GM19467 (cell line): ENCODE data around the gene TFDP2.
"Not testable (repeated sequence)": the region's sequence is repeated elsewhere in the genome, so short reads cannot be mapped to it uniquely, and the experiment has no call there.

Experiments
- ATAC-seq: cut with Tn5 transposase; IDR thresholded peaks from one replicate; pipeline ENCODE4 v1.9.1; 2021; ENCODE audit warnings: mild to moderate bottlenecking, moderate library complexity; ENCODE audit not compliant: unreplicated experiment

Gene TFDP2

GRCh38 chr3:141930801-141931200, 218.5 kb downstream of the TFDP2 start:
- no peak for ATAC-seq

GRCh38 chr3:141929341-141929995, 219.9 kb downstream of the TFDP2 start:
- no peak for ATAC-seq

GRCh38 chr3:141928631-141929270, 220.6 kb downstream of the TFDP2 start:
- ATAC-seq: no peak

- no peak for ATAC-seq
These were observed 222.4 kb downstream of the TFDP2 start for GRCh38 chr3:141926929-141927328.

GRCh38 chr3:141925677-141926076, 223.7 kb downstream of the TFDP2 start:
- not testable (repeated sequence) for ATAC-seq

GRCh38 chr3:141921316-141921715, 228.0 kb downstream of the TFDP2 start:
- ATAC-seq: no peak

GRCh38 chr3:141920701-141921100, 228.6 kb downstream of the TFDP2 start:
- ATAC-seq: no peak

- ATAC-seq: no peak
These were observed 233.6 kb downstream of the TFDP2 start for GRCh38 chr3:141915766-141916165.

GRCh38 chr3:141915016-141915415, 234.3 kb downstream of the TFDP2 start:
- no peak for ATAC-seq

- ATAC-seq: no peak
These were observed 235.0 kb downstream of the TFDP2 start for GRCh38 chr3:141914311-141914710.

GRCh38 chr3:141913150-141913811, 236.1 kb downstream of the TFDP2 start:
- peak; percentile 56 for ATAC-seq

- not testable (repeated sequence) for ATAC-seq
These were observed 239.4 kb downstream of the TFDP2 start for GRCh38 chr3:141909986-141910385.

GRCh38 chr3:141909408-141909807, 239.9 kb downstream of the TFDP2 start:
- ATAC-seq: no peak

- ATAC-seq: no peak
These were observed 244.2 kb downstream of the TFDP2 start for GRCh38 chr3:141905129-141905528.

- no peak for ATAC-seq
These were observed 245.1 kb downstream of the TFDP2 start for GRCh38 chr3:141904203-141904602.

- ATAC-seq: no peak
These were observed 247.4 kb downstream of the TFDP2 start for GRCh38 chr3:141901914-141902313.

GRCh38 chr3:141900343-141900742, 249.0 kb downstream of the TFDP2 start:
- no peak for ATAC-seq

- ATAC-seq: no peak
These were observed 250.4 kb downstream of the TFDP2 start for GRCh38 chr3:141898908-141899307.

- ATAC-seq: no peak
These were observed 253.6 kb downstream of the TFDP2 start for GRCh38 chr3:141895731-141896130.

- no peak for ATAC-seq
These were observed 254.7 kb downstream of the TFDP2 start for GRCh38 chr3:141894524-141895176.
